ENCODE results near the gene PDCD4. TPM values are rescaled to one million over a fixed set of nuclear protein-coding genes. Genes with fewer than 3 reads are reported as not detected.

PDCD4 gene
- total and polyA plus RNA-seq, 2 of the 13 experiments (the other 11 are each of a cell fraction or from before 2014, with no cell fraction given), result 22.8 to 56.2 TPM

GRCh38 chr10:110845756-110846620, 25.7 kb upstream of the PDCD4 start (continued):
- TF ChIP-seq DZIP1 (CRISPR knock-in tag; IDR thresholded peaks at IDR 0.05) (no peak), MLLT10 (CRISPR knock-in tag; IDR thresholded peaks at IDR 0.05) (no peak), HIC2 (CRISPR knock-in tag; IDR thresholded peaks at IDR 0.05; ENCODE audit: low read depth) (peak; percentile 94), XRCC5 (optimal IDR thresholded peaks at IDR 0.05; ENCODE audit: low read length) (peak; percentile 29), ZSCAN20 (CRISPR knock-in tag; IDR thresholded peaks at IDR 0.05; ENCODE audit: borderline replicate concordance) (no peak), BATF2 (CRISPR knock-in tag; IDR thresholded peaks at IDR 0.05) (no peak), ZNF234 (CRISPR knock-in tag; conservative IDR thresholded peaks at IDR 0.05) (no peak), THRA (CRISPR knock-in tag; IDR thresholded peaks at IDR 0.05; ENCODE audit: borderline replicate concordance) (peak; percentile 97), HNF1B (CRISPR knock-in tag; IDR thresholded peaks at IDR 0.05) (peak; percentile 87; the same call in 1 of the 2 replicates), ZNF800 (CRISPR knock-in tag; IDR thresholded peaks at IDR 0.05) (no peak), ZNF652 (CRISPR knock-in tag; IDR thresholded peaks at IDR 0.05; ENCODE audit: borderline replicate concordance, low read depth) (no peak), ZNF710 (CRISPR knock-in tag; IDR thresholded peaks at IDR 0.05; ENCODE audit: borderline replicate concordance) (peak; percentile 51; the same call in 1 of the 2 replicates), CREB1 (IDR thresholded peaks at IDR 0.05) (no peak), CREB1 (CRISPR knock-in tag; IDR thresholded peaks at IDR 0.05) (peak; percentile 45; the same call in 1 of the 2 replicates), HDAC1 (CRISPR knock-in tag; IDR thresholded peaks at IDR 0.05) (0 out of 2 replicates have a peak, but pooled peaks have one; percentile 34)
